Measurements from ENCODE around the gene CCT3. TPM values are rescaled to one million over a fixed set of nuclear protein-coding genes. Genes with fewer than 3 reads are reported as not detected.

Gene CCT3
- total RNA-seq, 4 donors from 2014 or later: 149 to 258 (median 226) TPM

DNA sequence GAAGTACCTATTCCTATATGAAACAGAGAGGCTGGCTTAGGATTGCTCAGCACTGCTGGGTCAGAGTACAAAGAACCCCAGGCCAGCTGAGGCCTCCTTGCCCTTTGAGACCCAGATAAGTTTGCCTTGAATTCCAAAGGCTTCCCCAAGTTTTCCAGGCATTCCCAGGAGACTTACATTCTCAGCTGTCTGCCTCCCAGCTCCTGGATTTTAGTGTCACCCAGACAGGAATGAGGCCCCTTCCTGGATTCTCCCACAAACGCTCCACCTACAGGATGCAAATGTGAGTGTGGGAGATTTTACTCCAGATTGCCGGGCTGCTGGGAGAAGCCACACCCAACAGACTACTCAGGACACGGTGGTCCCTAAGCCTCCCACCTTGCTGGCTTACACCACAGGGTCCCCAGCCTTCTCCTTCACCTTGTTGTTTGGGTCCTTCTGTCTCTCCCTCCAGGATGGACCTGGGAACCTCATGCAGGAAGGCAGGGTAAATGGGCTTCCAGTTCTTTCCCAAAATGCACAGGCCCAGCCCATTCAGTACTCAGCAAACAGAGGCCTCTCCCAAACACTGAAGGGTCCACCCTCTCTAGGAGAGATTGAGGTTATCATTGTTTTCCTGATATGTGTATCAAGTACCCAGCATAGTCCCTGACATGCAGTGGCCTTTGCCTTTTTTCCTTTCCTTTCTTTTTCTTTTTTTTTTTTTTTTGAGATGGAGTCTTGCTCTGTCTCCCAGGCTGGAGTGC is 41.5 kb upstream of the CCT3 start:
- Histone ChIP-seq H3K9me3 (no peaks in the 10 kb centered on the region), H3K4me3 (no peak overlapping the region), H3K27ac (no peak overlapping the region), H3K36me3 (no peaks in the 10 kb centered on the region), H3K27me3 (peaks cover 0 to 3% (median 0%) of the 10 kb centered on the region in 4 donors), H3K4me1 (no peaks in the 10 kb centered on the region)
- WGBS, 2 donors: 41 to 45% methylated on average over 3 of the region's 3 CpGs
- no peak for DNase-seq
- TF ChIP-seq, protein P1, sequence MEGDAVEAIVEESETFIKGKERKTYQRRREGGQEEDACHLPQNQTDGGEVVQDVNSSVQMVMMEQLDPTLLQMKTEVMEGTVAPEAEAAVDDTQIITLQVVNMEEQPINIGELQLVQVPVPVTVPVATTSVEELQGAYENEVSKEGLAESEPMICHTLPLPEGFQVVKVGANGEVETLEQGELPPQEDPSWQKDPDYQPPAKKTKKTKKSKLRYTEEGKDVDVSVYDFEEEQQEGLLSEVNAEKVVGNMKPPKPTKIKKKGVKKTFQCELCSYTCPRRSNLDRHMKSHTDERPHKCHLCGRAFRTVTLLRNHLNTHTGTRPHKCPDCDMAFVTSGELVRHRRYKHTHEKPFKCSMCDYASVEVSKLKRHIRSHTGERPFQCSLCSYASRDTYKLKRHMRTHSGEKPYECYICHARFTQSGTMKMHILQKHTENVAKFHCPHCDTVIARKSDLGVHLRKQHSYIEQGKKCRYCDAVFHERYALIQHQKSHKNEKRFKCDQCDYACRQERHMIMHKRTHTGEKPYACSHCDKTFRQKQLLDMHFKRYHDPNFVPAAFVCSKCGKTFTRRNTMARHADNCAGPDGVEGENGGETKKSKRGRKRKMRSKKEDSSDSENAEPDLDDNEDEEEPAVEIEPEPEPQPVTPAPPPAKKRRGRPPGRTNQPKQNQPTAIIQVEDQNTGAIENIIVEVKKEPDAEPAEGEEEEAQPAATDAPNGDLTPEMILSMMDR (IDR thresholded peaks at IDR 0.05): no peak
- no peak for TF ChIP-seq POLR2A (IDR thresholded peaks at IDR 0.05)
- intact Hi-C loops (cut with DNase I): loop anchor here (10.0 kb wide), 1 partner anchor 235 kb away; the partner anchor contains the start of gene HAPLN2

DNA sequence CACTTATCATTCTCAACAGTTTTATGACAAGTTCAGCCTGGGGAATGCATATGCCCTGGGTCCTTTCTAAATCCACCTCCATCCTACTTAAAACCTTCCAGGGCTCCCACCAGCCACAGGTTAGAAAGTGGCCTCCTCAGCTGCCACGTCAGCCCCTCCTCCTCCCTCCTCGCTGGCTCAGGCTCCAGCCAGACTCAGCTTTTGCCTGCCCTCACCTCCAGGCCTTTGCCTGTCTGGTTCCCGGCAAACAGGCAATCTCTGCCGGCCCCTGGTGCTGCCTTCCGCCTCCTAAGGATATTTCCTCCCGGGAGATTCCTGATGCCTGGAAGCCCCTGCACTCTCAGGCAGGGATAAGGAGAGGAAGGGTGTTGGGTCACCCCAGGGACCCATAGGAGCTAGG is 40.5 kb upstream of the CCT3 start:
- no peaks in the 10 kb centered on the region for H3K36me3 ChIP-seq
- H3K9me3 ChIP-seq: no peaks in the 10 kb centered on the region
- intact Hi-C loops (cut with DNase I): no loop called here
- TF ChIP-seq, protein P1 (IDR thresholded peaks at IDR 0.05): no peak
- no peak for TF ChIP-seq POLR2A (IDR thresholded peaks at IDR 0.05)
- peaks cover 0 to 13% (median 0%) of the 10 kb centered on the region in 4 donors for H3K27me3 ChIP-seq
- no peak overlapping the region for H3K27ac ChIP-seq
- no peak overlapping the region for H3K4me3 ChIP-seq
- no peak for DNase-seq
- no peaks in the 10 kb centered on the region for H3K4me1 ChIP-seq
- WGBS, 2 donors: 78 to 83% methylated on average over 3 to 4 of the region's 6 CpGs

DNA sequence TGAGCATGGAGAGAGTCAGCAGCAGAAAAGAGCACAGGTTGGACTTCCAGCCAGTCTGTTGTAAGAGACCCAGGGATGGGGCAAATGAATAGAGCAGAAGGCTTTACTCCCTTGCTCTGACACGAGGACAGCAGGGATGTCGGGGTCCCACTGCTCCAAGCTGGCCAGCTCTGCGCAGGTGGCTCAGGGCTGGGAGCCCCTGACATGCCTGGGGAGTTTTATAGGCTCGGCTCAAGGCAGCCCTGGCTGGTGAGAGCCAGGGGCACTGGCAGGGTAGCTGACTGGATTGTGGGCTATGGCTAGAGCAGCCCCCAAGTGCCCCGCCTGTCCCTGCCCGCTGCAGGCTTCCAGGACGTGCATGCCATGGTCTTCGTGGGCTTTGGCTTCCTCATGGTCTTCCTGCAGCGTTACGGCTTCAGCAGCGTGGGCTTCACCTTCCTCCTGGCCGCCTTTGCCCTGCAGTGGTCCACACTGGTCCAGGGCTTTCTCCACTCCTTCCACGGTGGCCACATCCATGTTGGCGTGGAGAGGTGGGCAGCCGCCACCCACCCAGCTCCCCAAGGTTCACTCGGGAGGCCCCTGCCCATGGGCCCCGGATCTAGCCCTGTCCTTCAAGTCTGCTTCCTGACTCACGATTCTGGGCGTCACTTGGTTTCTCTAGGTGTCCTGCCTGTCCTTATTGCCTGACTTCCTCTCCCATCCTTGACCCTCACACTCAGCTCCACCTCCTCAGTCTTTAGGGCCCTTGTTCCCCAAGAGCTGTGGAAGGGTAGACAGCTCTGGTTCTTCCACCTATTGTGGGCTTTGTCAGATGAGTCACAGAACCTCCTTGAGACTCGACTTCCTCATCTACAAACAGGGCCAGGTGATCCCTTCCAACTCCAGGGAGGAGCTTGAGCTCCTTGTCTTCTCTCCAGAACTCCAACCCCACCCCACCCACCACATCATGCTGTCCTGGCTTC is 39.1 kb upstream of the CCT3 start:
- Histone ChIP-seq H3K27me3 (peaks cover 0 to 26% (median 0%) of the 10 kb centered on the region in 4 donors), H3K4me3 (no peak overlapping the region), H3K4me1 (no peaks in the 10 kb centered on the region), H3K27ac (peak overlapping the region in 1 of 4 donors; percentile 33), H3K9me3 (no peaks in the 10 kb centered on the region), H3K36me3 (no peaks in the 10 kb centered on the region)
- intact Hi-C loops (cut with DNase I): no loop called here
- no peak for TF ChIP-seq POLR2A (IDR thresholded peaks at IDR 0.05)
- TF ChIP-seq, protein P1 (IDR thresholded peaks at IDR 0.05): no peak
- 71 to 73% methylated on average over 13 to 18 of the region's 20 CpGs for WGBS, 2 donors
- no peak for DNase-seq

DNA sequence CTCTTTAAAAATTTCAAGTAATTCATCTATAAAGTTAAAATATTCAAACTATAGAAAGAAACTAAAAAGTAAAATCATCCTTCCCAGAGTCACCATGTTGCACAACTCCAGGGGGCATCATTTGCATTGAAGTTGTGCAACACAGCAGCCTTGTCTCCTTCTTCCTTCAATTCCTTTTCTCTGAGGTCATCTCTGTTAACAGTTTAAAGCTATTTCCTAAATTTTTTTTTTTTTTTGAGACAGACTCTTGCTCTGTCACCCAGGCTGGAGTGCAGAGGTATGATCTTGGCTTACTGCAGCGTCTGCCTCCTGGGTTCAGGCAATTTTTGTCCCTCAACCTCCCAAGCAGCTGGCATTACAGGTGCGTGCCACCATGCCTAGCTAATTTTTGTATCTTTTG is 38.1 kb upstream of the CCT3 start:
- no peak overlapping the region for H3K27ac ChIP-seq
- 79 to 82% methylated on average over 2 of the region's 2 CpGs for WGBS, 2 donors
- intact Hi-C loops (cut with DNase I): no loop called here
- H3K9me3 ChIP-seq: no peaks in the 10 kb centered on the region
- H3K4me3 ChIP-seq: no peak overlapping the region
- no peaks in the 10 kb centered on the region for H3K36me3 ChIP-seq
- TF ChIP-seq, protein P1 (IDR thresholded peaks at IDR 0.05): no peak
- no peak for TF ChIP-seq POLR2A (IDR thresholded peaks at IDR 0.05)
- no peaks in the 10 kb centered on the region for H3K4me1 ChIP-seq
- H3K27me3 ChIP-seq: peaks cover 0 to 37% (median 0%) of the 10 kb centered on the region in 4 donors
- DNase-seq: no peak

DNA sequence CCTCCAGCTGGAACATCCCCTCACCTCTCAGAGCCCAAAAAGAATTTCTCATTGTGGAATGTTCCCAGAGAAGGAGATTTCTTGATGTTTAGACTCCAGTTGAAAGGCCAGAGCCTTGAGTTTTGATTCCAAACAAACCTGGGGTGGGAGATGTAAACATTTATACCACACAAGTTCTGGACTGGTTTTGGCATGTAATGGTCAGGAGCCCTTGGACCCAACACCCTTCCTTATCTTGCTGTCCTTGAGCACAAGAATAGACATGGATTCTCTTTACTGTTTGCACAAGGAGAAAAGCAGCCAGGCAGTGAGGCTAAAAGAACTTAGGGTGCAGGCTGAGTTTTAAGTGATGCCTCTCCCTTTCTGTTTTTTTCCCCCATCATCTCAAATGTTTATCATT is 35.5 kb upstream of the CCT3 start:
- TF ChIP-seq, protein P1 (IDR thresholded peaks at IDR 0.05): no peak
- H3K9me3 ChIP-seq: no peaks in the 10 kb centered on the region
- no peaks in the 10 kb centered on the region for H3K36me3 ChIP-seq
- H3K4me3 ChIP-seq: no peak overlapping the region
- intact Hi-C loops (cut with DNase I): no loop called here
- DNase-seq: no peak
- peaks cover 7 to 12% (median 7%) of the 10 kb centered on the region in 3 donors for H3K4me1 ChIP-seq
- peaks cover 0 to 61% (median 0%) of the 10 kb centered on the region in 4 donors for H3K27me3 ChIP-seq
- no peak overlapping the region for H3K27ac ChIP-seq

Data from esophagus squamous epithelium (tissue), 5 donors.